IPS-18a (cell line): Measurements from ENCODE around the gene P2RY8.
"Not testable (repeated sequence)": the region's sequence is repeated elsewhere in the genome, so short reads cannot be mapped to it uniquely, and the experiment has no call there.

Experiments used
- H3K27ac ChIP-seq: one replicate; pipeline ENCODE4 v1.5.1; 2013; ENCODE audit warnings: low read length
- H3K27me3 ChIP-seq: one replicate; pipeline ENCODE4 v1.6.1; 2013; ENCODE audit warnings: mild to moderate bottlenecking, low read length; ENCODE audit not compliant: control insufficient read depth, insufficient read depth
- H3K36me3 ChIP-seq: one replicate; pipeline ENCODE4 v1.6.1; 2013; ENCODE audit warnings: low read depth, low read length; ENCODE audit not compliant: control insufficient read depth
- H3K4me1 ChIP-seq: one replicate; pipeline ENCODE4 v1.6.1; 2013; ENCODE audit warnings: low read depth, low read length; ENCODE audit not compliant: control insufficient read depth
- H3K4me3 ChIP-seq: one replicate; pipeline ENCODE4 v1.5.1; 2013; ENCODE audit warnings: low read length
- H3K9ac ChIP-seq: one replicate; pipeline ENCODE4 v1.6.1; 2013; ENCODE audit warnings: mild to moderate bottlenecking, low read length, moderate library complexity
- H3K9me3 ChIP-seq: one replicate; pipeline ENCODE4 v1.6.1; 2013; ENCODE audit warnings: low read depth, low read length; ENCODE audit not compliant: control insufficient read depth

P2RY8 gene

DNA sequence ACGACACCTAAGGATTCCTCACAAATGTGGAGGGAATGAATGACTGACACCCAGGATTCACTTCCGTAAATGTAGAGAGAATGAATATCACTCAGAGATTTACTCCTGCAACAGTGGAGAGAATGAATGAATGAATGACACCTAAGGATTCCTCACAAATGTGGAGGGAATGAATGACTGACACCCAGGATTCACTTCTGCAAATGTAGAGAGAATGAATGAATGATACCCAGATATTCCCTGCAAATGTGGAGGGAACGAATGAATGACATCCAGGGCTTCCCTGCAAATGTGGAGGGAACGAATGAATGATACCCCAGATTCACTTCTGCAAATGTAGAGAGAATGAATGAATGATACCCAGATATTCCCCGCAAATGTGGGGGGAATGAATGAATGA is 47.6 kb downstream of the P2RY8 start:
- H3K9ac ChIP-seq, H3K9me3 ChIP-seq, H3K4me1 ChIP-seq, H3K36me3 ChIP-seq, H3K27me3 ChIP-seq, H3K27ac ChIP-seq, H3K4me3 ChIP-seq: not testable (repeated sequence)

DNA sequence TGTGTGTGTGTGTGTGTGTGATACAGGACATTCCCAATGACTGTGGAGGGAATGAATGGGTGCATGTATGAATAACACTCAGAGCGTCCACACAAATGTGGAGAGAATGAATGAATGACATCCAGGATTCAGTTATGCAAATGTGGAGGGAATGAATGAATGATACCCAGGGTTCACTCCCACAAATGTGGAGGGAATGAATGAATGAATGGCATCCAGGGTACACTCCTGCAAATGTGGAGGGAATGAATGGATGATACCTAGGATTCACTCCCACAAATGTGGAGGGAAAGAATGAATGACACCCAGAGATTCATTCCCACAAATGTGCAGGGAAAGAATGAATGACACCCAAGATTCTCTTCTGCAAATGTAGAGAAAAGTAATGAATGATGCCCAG is 48.2 kb downstream of the P2RY8 start:
- no peaks in the 10 kb centered on the region for H3K4me1 ChIP-seq
- H3K4me3 ChIP-seq, result no peak overlapping the region
- no peaks in the 10 kb centered on the region for H3K36me3 ChIP-seq
- no peak overlapping the region for H3K27ac ChIP-seq
- H3K27me3 ChIP-seq, result no peaks in the 10 kb centered on the region
- no peak overlapping the region for H3K9ac ChIP-seq
- H3K9me3 ChIP-seq, result no peaks in the 10 kb centered on the region

DNA sequence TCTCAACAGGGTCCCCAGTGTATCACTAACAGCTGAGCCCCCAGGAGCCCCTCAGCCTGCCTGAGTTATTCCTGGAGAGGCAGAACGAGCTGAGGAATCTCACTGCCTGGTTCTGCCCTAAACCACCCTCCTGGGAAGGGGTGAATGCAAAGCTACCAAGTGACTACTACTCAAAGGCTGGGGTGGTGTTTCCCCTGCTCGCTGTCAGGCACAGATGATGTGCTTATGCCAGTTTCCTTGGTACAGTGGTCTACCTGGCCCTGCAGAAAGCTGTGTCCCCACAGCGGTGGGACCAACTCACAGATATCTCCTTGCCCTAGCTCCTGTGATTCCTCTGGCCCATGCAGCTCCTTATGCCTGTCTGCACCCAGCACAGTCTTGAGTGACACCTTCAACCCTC is 48.8 kb downstream of the P2RY8 start:
- H3K4me3 ChIP-seq, result no peak overlapping the region
- no peaks in the 10 kb centered on the region for H3K9me3 ChIP-seq
- H3K36me3 ChIP-seq, result no peaks in the 10 kb centered on the region
- H3K4me1 ChIP-seq, result no peaks in the 10 kb centered on the region
- H3K27ac ChIP-seq, result no peak overlapping the region
- H3K9ac ChIP-seq, result no peak overlapping the region
- no peaks in the 10 kb centered on the region for H3K27me3 ChIP-seq

DNA sequence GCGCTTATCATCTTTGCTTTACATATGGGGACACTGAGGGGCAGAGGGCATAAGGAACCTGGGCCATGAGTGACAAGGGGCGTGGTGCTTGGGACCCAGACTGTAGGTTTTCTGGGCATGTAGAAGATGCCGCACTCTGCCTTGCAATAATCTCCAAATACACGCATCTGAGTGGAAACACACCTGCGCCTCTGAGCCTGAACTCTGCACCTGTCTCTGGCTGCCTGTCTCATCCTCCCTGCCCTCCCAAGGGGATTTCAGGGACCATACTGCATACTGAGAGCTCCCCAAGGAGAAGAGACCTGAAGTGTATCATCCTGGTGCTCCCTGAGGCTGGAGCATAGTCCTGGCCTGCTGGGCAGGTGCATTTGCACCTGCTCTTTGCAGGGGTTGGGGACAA is 49.6 kb downstream of the P2RY8 start:
- Histone ChIP-seq H3K4me3 (no peak overlapping the region), H3K27ac (no peak overlapping the region), H3K4me1 (no peaks in the 10 kb centered on the region), H3K9ac (no peak overlapping the region), H3K9me3 (no peaks in the 10 kb centered on the region), H3K27me3 (no peaks in the 10 kb centered on the region), H3K36me3 (no peaks in the 10 kb centered on the region)

DNA sequence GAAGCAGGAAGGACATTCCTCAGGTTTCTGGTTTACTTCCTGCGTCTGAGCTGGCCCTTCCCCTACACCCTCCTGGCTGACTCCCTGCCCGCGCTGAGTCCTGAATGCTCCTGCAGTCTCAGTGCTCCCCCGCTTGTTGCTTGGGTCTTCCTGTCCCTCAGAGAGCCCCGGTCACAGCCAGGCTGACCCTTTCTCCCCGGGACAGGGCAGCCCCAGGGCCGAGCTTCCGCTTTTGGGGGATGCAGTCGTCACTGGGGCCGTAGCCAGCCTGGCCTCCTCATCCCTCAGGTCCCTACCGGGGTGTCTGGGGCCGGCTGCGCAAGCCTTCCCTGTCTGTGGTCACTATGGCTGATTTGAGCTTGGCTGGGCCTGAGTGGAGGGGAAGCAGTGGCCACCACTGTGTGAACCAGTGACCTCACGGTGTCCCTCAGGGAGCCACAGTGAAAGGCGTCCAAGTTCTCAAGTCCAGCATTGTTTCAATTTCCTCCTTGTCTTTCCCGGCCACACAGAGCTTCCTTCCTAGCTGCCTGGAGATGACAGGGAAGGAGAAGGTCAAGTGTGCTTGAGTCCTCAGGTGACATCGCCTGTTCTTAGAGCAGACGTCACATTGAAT is 50.1 kb downstream of the P2RY8 start:
- Histone ChIP-seq H3K27ac (no peak overlapping the region), H3K4me3 (no peak overlapping the region), H3K9ac (no peak overlapping the region), H3K27me3 (no peaks in the 10 kb centered on the region), H3K36me3 (no peaks in the 10 kb centered on the region), H3K9me3 (no peaks in the 10 kb centered on the region), H3K4me1 (no peaks in the 10 kb centered on the region)

DNA sequence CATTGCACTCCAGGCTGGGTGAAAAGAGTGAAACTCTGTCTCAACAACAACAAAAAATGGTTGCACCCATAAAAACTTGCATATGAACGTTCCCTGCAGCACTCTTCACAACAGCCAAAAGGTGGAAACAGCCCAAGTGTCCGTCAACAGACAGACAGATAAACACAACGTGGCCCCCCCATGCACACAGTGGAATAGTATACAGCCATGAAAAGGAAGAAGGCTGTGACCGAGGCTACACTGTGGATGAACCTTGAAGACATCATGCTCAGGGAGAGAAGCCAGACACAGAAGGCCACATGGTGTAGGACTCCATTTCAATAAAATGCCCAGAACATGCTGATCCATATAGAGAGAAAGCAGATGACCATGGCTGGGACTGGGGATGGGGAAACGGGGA is 50.8 kb downstream of the P2RY8 start:
- no peaks in the 10 kb centered on the region for H3K9me3 ChIP-seq
- no peak overlapping the region for H3K9ac ChIP-seq
- no peaks in the 10 kb centered on the region for H3K36me3 ChIP-seq
- no peaks in the 10 kb centered on the region for H3K4me1 ChIP-seq
- H3K27me3 ChIP-seq, result no peaks in the 10 kb centered on the region
- no peak overlapping the region for H3K27ac ChIP-seq
- H3K4me3 ChIP-seq, result no peak overlapping the region

DNA sequence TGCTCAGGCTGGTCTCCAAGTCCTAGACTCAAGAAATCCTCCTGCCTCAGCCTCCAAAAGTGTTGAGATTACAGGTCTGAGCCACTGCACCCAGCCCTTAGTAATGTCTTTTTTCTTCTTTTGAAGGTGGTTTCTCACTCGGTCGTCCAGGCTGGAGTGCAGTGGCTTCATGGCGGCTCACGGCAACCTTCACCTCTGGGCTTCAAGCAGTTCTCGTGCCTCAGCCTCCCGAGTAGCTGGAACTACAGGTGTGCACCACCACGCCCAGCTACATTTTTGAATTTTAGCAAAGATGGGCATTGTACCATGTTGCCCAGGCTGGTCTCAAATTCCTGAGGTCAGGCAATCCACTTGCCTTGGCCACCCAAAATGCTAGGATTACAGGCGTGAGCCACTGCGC is 52.0 kb downstream of the P2RY8 start:
- Histone ChIP-seq H3K9ac (no peak overlapping the region), H3K36me3 (no peaks in the 10 kb centered on the region), H3K27ac (no peak overlapping the region)

DNA sequence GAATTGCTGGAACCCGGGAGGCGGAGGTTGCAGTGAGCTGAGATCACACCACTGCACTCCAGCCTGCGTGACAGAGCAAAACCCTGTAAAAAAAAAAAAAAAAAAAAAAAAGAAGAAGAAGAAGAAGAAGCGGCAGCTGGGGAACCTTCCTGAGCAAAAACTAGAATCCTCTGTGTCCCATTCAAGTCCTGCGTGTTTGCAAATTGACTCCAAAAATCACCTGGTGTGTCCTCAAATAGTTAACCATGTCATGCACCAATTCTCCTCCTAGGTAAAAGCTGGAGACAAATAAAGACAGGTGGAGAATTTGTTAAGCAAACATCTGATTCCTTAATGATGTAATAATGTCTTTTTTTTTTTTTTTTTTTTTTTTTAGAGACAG is 52.4 kb downstream of the P2RY8 start:
- Histone ChIP-seq H3K27me3 (no peaks in the 10 kb centered on the region), H3K9me3 (no peaks in the 10 kb centered on the region), H3K27ac (no peak overlapping the region), H3K36me3 (no peaks in the 10 kb centered on the region), H3K4me3 (no peak overlapping the region), H3K9ac (no peak overlapping the region), H3K4me1 (no peaks in the 10 kb centered on the region)

More for the DNA sequence above, 52.0 kb downstream of the P2RY8 start:
- no peaks in the 10 kb centered on the region for H3K27me3 ChIP-seq
- H3K4me3 ChIP-seq, result no peak overlapping the region
- H3K9me3 ChIP-seq, result no peaks in the 10 kb centered on the region
- H3K4me1 ChIP-seq, result no peaks in the 10 kb centered on the region

DNA sequence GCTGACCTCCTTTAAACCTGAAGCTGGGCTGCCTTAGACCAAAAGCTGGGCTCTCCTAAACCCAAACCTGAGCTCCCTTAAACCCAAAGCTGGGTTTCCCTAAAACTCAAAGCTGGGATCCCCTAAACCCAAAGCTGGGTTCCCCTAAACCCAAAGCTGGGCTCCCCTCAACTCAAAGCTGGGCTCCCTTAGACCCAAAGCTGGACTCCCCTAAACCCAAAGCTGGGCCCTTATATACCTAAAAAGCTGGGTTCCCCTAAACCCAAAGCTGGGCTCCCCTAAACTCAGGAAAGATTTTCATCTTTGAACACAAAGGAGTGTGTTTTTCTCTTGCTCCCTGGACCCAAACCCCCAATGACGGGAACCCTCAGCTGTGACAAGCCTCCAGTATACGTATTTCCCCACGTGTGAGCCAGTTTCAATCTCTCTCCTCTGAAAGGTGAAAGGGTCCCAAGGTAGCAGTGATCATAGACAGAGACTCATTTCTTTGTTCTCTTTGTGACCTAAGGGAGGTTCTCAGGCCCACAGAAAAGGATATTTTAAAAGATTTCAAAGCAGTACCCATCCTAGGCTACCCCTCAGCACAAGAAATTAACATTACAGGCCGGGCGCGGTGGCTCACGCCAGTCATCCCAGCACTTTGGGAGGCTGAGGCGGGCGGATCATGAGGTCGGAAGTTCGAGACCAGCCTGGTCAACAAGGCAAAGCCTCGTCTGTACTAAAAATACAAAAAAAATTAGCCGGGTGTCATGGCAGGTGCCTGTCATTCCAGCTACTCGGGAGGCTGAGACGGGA is 52.9 kb downstream of the P2RY8 start:
- Histone ChIP-seq H3K4me1 (no peaks in the 10 kb centered on the region), H3K27ac (no peak overlapping the region), H3K36me3 (no peaks in the 10 kb centered on the region), H3K9me3 (no peaks in the 10 kb centered on the region), H3K27me3 (no peaks in the 10 kb centered on the region), H3K4me3 (no peak overlapping the region), H3K9ac (no peak overlapping the region)

DNA sequence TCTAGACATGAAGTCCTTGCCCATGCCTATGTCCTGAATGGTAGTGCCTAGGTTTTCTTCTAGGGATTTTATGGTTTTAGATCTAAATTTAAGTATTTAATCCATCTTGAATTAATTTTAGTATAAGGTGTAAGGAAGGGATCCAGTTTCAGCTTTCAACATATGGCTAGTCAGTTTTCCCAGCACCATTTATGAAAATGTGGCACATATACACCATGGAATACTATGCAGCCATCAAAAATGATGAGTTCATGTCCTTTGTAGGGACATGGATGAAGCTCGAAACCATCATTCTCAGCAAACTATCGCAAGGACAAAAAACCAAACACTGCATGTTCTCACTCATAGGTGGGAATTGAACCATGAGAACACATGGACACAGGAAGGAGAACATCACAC is 54.5 kb downstream of the P2RY8 start:
- not testable (repeated sequence) for H3K27me3 ChIP-seq, H3K4me3 ChIP-seq, H3K9ac ChIP-seq, H3K4me1 ChIP-seq, H3K36me3 ChIP-seq, H3K27ac ChIP-seq, H3K9me3 ChIP-seq

DNA sequence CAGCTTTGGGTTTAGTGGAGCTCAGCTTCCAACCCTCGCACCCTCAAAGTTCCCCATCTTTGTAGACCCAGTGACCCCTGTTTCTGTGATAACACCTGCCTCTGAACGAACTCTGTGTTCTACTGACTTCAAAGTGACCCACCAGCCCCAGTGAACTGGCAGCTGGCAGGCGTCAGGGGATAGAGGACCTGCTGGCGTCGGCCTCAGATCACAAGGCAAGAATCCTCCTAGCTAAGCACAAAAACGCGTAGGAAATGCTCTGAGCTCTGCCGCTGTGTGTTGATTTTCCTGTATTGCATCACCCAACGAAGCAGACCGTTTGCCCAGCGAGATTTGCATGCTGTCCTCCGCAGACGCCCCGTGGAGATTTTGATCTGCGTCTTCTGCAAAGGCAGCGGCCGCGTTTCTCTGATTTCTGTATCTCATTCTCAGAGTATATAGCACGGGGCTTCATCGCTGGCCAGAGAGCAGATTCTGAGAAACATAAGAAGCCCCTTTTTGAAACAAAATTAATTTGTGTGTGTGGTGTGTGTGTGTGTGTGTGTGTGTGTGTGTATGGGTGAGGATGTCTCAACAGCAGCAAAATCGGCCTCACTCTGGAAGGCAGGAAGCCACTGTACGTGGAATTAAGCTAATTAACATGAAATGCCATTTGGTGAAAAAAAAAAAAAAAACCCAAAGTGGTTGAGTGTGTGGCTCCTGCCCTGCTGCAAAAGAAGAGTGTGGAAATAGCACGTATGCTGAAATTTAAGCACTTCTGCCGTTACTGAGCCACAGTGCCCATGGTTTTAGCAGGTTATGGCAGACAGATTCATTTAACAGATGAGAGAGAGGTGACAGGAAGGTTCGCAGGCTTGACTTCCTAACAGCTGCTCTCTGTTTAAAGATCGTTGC is 55.1 kb downstream of the P2RY8 start:
- no peaks in the 10 kb centered on the region for H3K36me3 ChIP-seq

More for the DNA sequence above, 55.1 kb downstream of the P2RY8 start:
- peak overlapping the region; percentile 11 for H3K4me3 ChIP-seq
- peak overlapping the region; percentile 30 for H3K9ac ChIP-seq
- H3K27me3 ChIP-seq, result no peaks in the 10 kb centered on the region
- no peaks in the 10 kb centered on the region for H3K4me1 ChIP-seq
- no peaks in the 10 kb centered on the region for H3K9me3 ChIP-seq
- H3K27ac ChIP-seq, result no peak overlapping the region
